GM12878 (cell line): ENCODE measurements around the gene UBR2. TPM values are rescaled to one million over a fixed set of nuclear protein-coding genes. Genes with fewer than 3 reads are reported as not detected.
A peak's percentile ranks its signal among the peaks of the same experiment; 100 is the strongest.

Experiments
- CTCF ChIP-seq, 3 experiments: IDR thresholded peaks in 2 of 3; conservative IDR thresholded peaks in 1 of 3; 2 replicates each; pipeline ENCODE4 v1.5.1; 2011; ENCODE audit warnings: low read depth in 3 of 3, low read length in 3 of 3, mild to moderate bottlenecking in 3 of 3, control low read depth in 2 of 3, moderate library complexity in 2 of 3, inconsistent platforms in 1 of 3, mixed read lengths in 1 of 3; ENCODE audit not compliant: control insufficient read depth in 2 of 3, insufficient read depth in 1 of 3; ENCODE audit errors: extremely low read depth in 1 of 3
- DPF2 ChIP-seq: fragments of 450-650 bp; IDR thresholded peaks from 2 replicates; pipeline ENCODE4 v1.6.1; 2017; ENCODE audit warnings: mild to moderate bottlenecking
- ETV6 ChIP-seq, 2 experiments: fragments of 450-650 bp in 1 of 2; IDR thresholded peaks in 1 of 2; conservative IDR thresholded peaks in 1 of 2; 2 replicates each; pipeline ENCODE4 v1.6.1; 2014; ENCODE audit warnings: antibody characterized with exemption in 1 of 2, borderline replicate concordance in 1 of 2, low read depth in 1 of 2, mild to moderate bottlenecking in 1 of 2, moderate library complexity in 1 of 2
- FOXK2 ChIP-seq: fragments of 450-650 bp; IDR thresholded peaks from 2 replicates; pipeline ENCODE4 v1.6.1; 2017; ENCODE audit warnings: mild to moderate bottlenecking, moderate library complexity
- GABPA ChIP-seq: IDR thresholded peaks from 2 replicates; pipeline ENCODE4 v1.6.1; 2014; ENCODE audit warnings: antibody characterized with exemption, low read depth, mild to moderate bottlenecking, inconsistent platforms
- IKZF2 ChIP-seq, 2 experiments: fragments of 450-650 bp; IDR thresholded peaks; 2 replicates each; pipeline ENCODE4 v1.6.1; 2017; ENCODE audit warnings: mild to moderate bottlenecking in 2 of 2, moderate library complexity in 2 of 2
- IRF5 ChIP-seq: fragments of 450-650 bp; IDR thresholded peaks from 2 replicates; pipeline ENCODE4 v1.6.1; 2017; ENCODE audit warnings: borderline replicate concordance
- LARP7 ChIP-seq: fragments of 450-650 bp; IDR thresholded peaks from 2 replicates; pipeline ENCODE4 v1.6.1; 2017; ENCODE audit warnings: mild to moderate bottlenecking
- NFIC ChIP-seq: IDR thresholded peaks from 2 replicates; pipeline ENCODE4 v1.6.1; 2012; ENCODE audit warnings: low read depth, mild to moderate bottlenecking, inconsistent platforms, low read length, moderate library complexity
- NFYA ChIP-seq: IDR thresholded peaks from 2 replicates; pipeline ENCODE4 v1.6.1; 2011; ENCODE audit warnings: low read depth, mild to moderate bottlenecking, low read length, improper control_type of control experiment, borderline replicate concordance
- RAD21 ChIP-seq: IDR thresholded peaks from 2 replicates; pipeline ENCODE4 v1.6.1; 2011; ENCODE audit warnings: mild to moderate bottlenecking, low read depth, low read length, moderate library complexity; ENCODE audit not compliant: insufficient read depth
- SIN3A ChIP-seq: IDR thresholded peaks from 2 replicates; pipeline ENCODE4 v1.6.1; 2012; ENCODE audit warnings: low read depth, low read length, improper control_type of control experiment
- SKIL ChIP-seq: fragments of 450-650 bp; IDR thresholded peaks from 2 replicates; pipeline ENCODE4 v1.6.1; 2017; ENCODE audit warnings: mild to moderate bottlenecking, low read depth, inconsistent platforms; ENCODE audit not compliant: poor library complexity, severe bottlenecking
- SMARCA5 ChIP-seq: fragments of 450-650 bp; IDR thresholded peaks from 2 replicates; pipeline ENCODE4 v1.6.1; 2017; ENCODE audit warnings: mild to moderate bottlenecking
- SRF ChIP-seq, 2 experiments: IDR thresholded peaks; 2 replicates each; pipeline ENCODE4 v1.6.1; 2011; ENCODE audit warnings: low read depth in 2 of 2, low read length in 2 of 2, mild to moderate bottlenecking in 1 of 2, moderate library complexity in 1 of 2
- SUZ12 ChIP-seq: fragments of 200-600 bp; sonication (generic); IDR thresholded peaks from one replicate; pipeline ENCODE4 v1.6.1; 2018; ENCODE audit warnings: antibody characterized with exemption, mild to moderate bottlenecking; ENCODE audit not compliant: unreplicated experiment
- TCF12 ChIP-seq: IDR thresholded peaks from 2 replicates; pipeline ENCODE4 v1.6.1; 2011; ENCODE audit warnings: low read depth, mild to moderate bottlenecking, low read length
- YY1 ChIP-seq: IDR thresholded peaks from 2 replicates; pipeline ENCODE4 v1.6.1; 2011; ENCODE audit warnings: low read depth, mild to moderate bottlenecking, low read length
- ZBED1 ChIP-seq: IDR thresholded peaks from 2 replicates; pipeline ENCODE4 v1.6.1; 2016; ENCODE audit warnings: borderline replicate concordance
- ZBTB40 ChIP-seq: fragments of 450-650 bp; IDR thresholded peaks from 2 replicates; pipeline ENCODE4 v1.6.1; 2016; ENCODE audit warnings: mild to moderate bottlenecking, moderate library complexity, borderline replicate concordance
- polyA plus RNA-seq, 11 experiments: library from polyadenylated mRNA; depleted of rRNA in 4 of 11; unstranded in 6 of 11; stranded (reverse) in 5 of 11; fragments of >200 nt; fragmentation: Nextera tagmentation in 4 of 11; fragmentation: Illumina TruSeq in 1 of 11; extraction: Ambion mirVana in 4 of 11; extraction: Trizol in 1 of 11; gene quantifications; 1 replicate in 1 of 11; 2 replicates in 10 of 11; pipeline versions ENCODE4 v1.2.1 to v1.2.3, GENCODE V29; 2011 to 2016; ENCODE audit warnings: inconsistent platforms in 2 of 11, missing spikeins in 2 of 11, low read depth in 1 of 11
- total RNA-seq, 4 experiments: library from RNA; depleted of rRNA in 3 of 4; stranded (reverse); fragments of >200 nt in 3 of 4; fragmentation: Illumina TruSeq in 1 of 4; extraction: Trizol in 1 of 4; gene quantifications; 2 replicates each; pipeline versions ENCODE4 v1.2.1 to v1.2.3, GENCODE V29; 2013 to 2021

Gene UBR2
- total and polyA plus RNA-seq, 10 of the 15 experiments (the other 5 are each of a cell fraction or from before 2014, with no cell fraction given): 2.3 to 18.4 (median 9.6) TPM

- no peak for TF ChIP-seq NFIC
- TF ChIP-seq SKIL: no peak
- peak; percentile 66; the same call in 1 of the 2 replicates for TF ChIP-seq LARP7
- TF ChIP-seq TCF12: 0 out of 2 replicates have a peak, but pooled peaks have one; percentile 15
- no peak for TF ChIP-seq DPF2
- no peak for TF ChIP-seq SIN3A
- TF ChIP-seq GABPA: no peak
- no peak for TF ChIP-seq SUZ12
- peak; percentile 70 for TF ChIP-seq YY1
- TF ChIP-seq ZBTB40: no peak
- peak; percentile 99; a peak in 5 of 6 replicates for TF ChIP-seq CTCF (IDR thresholded peaks at IDR 0.05 in 2 of 3, conservative IDR thresholded peaks at IDR 0.05 in 1 of 3; ENCODE audit: control insufficient read depth in 2 of 3, extremely low read depth in 1 of 3, insufficient read depth in 1 of 3, low read depth in 3 of 3, low read length in 3 of 3)
- TF ChIP-seq SMARCA5: peak; percentile 93
- TF ChIP-seq FOXK2: no peak
- TF ChIP-seq IRF5: no peak
- no peak for TF ChIP-seq ETV6 (conservative IDR thresholded peaks at IDR 0.05 in 1 of 2, IDR thresholded peaks at IDR 0.05 in 1 of 2; ENCODE audit: borderline replicate concordance in 1 of 2, low read depth in 1 of 2)
- TF ChIP-seq SRF (IDR thresholded peaks at IDR 0.05; ENCODE audit: low read depth in 2 of 2, low read length in 2 of 2): no peak
- TF ChIP-seq ZBED1: no peak
- TF ChIP-seq NFYA: no peak
- peak; percentile 35 to 46; a peak in 2 of 4 replicates for TF ChIP-seq IKZF2 (IDR thresholded peaks at IDR 0.05)
- TF ChIP-seq RAD21: peak; percentile 99
Measured at GRCh38 chr6:42547407-42548329, 16.2 kb upstream of the UBR2 start (continued).
